ENCODE data around the gene MTHFD1L.

- TF ChIP-seq, protein P1, sequence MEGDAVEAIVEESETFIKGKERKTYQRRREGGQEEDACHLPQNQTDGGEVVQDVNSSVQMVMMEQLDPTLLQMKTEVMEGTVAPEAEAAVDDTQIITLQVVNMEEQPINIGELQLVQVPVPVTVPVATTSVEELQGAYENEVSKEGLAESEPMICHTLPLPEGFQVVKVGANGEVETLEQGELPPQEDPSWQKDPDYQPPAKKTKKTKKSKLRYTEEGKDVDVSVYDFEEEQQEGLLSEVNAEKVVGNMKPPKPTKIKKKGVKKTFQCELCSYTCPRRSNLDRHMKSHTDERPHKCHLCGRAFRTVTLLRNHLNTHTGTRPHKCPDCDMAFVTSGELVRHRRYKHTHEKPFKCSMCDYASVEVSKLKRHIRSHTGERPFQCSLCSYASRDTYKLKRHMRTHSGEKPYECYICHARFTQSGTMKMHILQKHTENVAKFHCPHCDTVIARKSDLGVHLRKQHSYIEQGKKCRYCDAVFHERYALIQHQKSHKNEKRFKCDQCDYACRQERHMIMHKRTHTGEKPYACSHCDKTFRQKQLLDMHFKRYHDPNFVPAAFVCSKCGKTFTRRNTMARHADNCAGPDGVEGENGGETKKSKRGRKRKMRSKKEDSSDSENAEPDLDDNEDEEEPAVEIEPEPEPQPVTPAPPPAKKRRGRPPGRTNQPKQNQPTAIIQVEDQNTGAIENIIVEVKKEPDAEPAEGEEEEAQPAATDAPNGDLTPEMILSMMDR (conservative IDR thresholded peaks at IDR 0.05; ENCODE audit: low read length) = no peak
- TF ChIP-seq EZH2phosphoT487 (IDR thresholded peaks at IDR 0.05; ENCODE audit: borderline replicate concordance) = no peak
Observed at GRCh38 chr6:151111670-151112069, 246.2 kb downstream of the MTHFD1L start.
